Tibial nerve (tissue), 4 donors: Measurements from ENCODE around the gene ZNF775. TPM values are rescaled to one million over a fixed set of nuclear protein-coding genes. Genes with fewer than 3 reads are reported as not detected.

Source experiments
- DNase-seq, 2 donors: peaks; one replicate each; pipeline ENCODE4 v3.0.0-alpha.2; 2019; ENCODE audit warnings: low spot score in 2 of 2
- H3K27ac ChIP-seq, 4 donors: fragments of 200-600 bp; sonication (generic) in 3 of 4; one replicate each; pipeline ENCODE4 v1.5.1; 2017 to 2019; ENCODE audit warnings: mild to moderate bottlenecking in 1 of 4
- H3K27me3 ChIP-seq, 2 donors: fragments of 200-600 bp; sonication (generic) in 1 of 2; one replicate each; pipeline versions ENCODE4 v1.5.1 to v1.6.0; 2017 to 2019
- H3K36me3 ChIP-seq, 3 donors: fragments of 200-600 bp; sonication (generic); one replicate each; pipeline ENCODE4 v1.5.1; 2018 to 2019
- H3K4me1 ChIP-seq, 4 donors: fragments of 200-600 bp; sonication (generic) in 3 of 4; one replicate each; pipeline ENCODE4 v1.5.1; 2017 to 2019
- H3K4me3 ChIP-seq, 4 donors: fragments of 200-600 bp; sonication (generic) in 3 of 4; one replicate each; pipeline ENCODE4 v1.5.1; 2017 to 2019; ENCODE audit warnings: mild to moderate bottlenecking in 1 of 4, moderate library complexity in 1 of 4
- H3K9me3 ChIP-seq, 4 donors: fragments of 200-600 bp; sonication (generic) in 3 of 4; one replicate each; pipeline ENCODE4 v1.5.1; 2017 to 2019
- CTCF ChIP-seq, 5 experiments: fragments of 200-600 bp in 3 of 5; fragments of 450-650 bp in 2 of 5; sonication (generic) in 3 of 5; IDR thresholded peaks; one replicate each; pipeline ENCODE4 v1.5.1; 2016 to 2019; ENCODE audit warnings: antibody characterized with exemption in 5 of 5, mild to moderate bottlenecking in 3 of 5, moderate library complexity in 2 of 5
- EP300 ChIP-seq, 2 donors: sonication (generic); formaldehyde crosslinking; IDR thresholded peaks; one replicate each; pipeline ENCODE4 v1.6.1; 2017; ENCODE audit warnings: antibody characterized with exemption in 2 of 2, mild to moderate bottlenecking in 1 of 2
- POLR2A ChIP-seq, 2 donors: fragments of 450-650 bp; IDR thresholded peaks; one replicate each; pipeline ENCODE4 v1.6.1; 2017; ENCODE audit warnings: antibody characterized with exemption in 2 of 2, mild to moderate bottlenecking in 2 of 2, moderate library complexity in 2 of 2
- WGBS, 2 donors: methylation state at CpG; one replicate each; pipeline ENCODE4 v1.1.5; 2018; 5-methylcytosine and 5-hydroxymethylcytosine counted together
- total RNA-seq, 4 donors: library from RNA; depleted of rRNA; stranded (reverse); fragments of >200 nt; gene quantifications; one replicate each; pipeline ENCODE4 v1.1.0, GENCODE V29; 2016

The ZNF775 gene
- total RNA-seq, 4 donors from 2014 or later = 5.9 to 14.3 (median 11.6) TPM

- Histone ChIP-seq H3K36me3 (peaks cover 0 to 32% (median 5%) of the 10 kb centered on the region in 3 donors), H3K27me3 (no peaks in the 10 kb centered on the region), H3K4me3 (no peak overlapping the region), H3K4me1 (peaks cover 0 to 40% (median 8%) of the 10 kb centered on the region in 4 donors), H3K9me3 (no peaks in the 10 kb centered on the region), H3K27ac (no peak overlapping the region)
- DNase-seq = no peak
- whole genome bisulfite sequencing, 2 donors = 64 to 76% methylated on average over 11 of the region's 11 CpGs
- TF ChIP-seq CTCF (IDR thresholded peaks at IDR 0.05) = no peak
- no peak for TF ChIP-seq POLR2A (IDR thresholded peaks at IDR 0.05)
- no peak for TF ChIP-seq EP300 (IDR thresholded peaks at IDR 0.05)
Observed at GRCh38 chr7:150400008-150400787, 21.1 kb downstream of the ZNF775 start.

GRCh38 chr7:150400788-150401423, 21.8 kb downstream of the ZNF775 start:
- H3K4me1 ChIP-seq = peaks cover 0 to 37% (median 7%) of the 10 kb centered on the region in 4 donors
- WGBS, 2 donors = 69 to 76% methylated on average over 15 of the region's 15 CpGs
- H3K27ac ChIP-seq = no peak overlapping the region
- H3K36me3 ChIP-seq = peaks cover 0 to 32% (median 5%) of the 10 kb centered on the region in 3 donors
- DNase-seq = no peak
- no peak overlapping the region for H3K4me3 ChIP-seq
- no peaks in the 10 kb centered on the region for H3K9me3 ChIP-seq
- no peak for TF ChIP-seq POLR2A (IDR thresholded peaks at IDR 0.05)
- TF ChIP-seq EP300 (IDR thresholded peaks at IDR 0.05) = no peak
- no peak for TF ChIP-seq CTCF (IDR thresholded peaks at IDR 0.05)
- no peaks in the 10 kb centered on the region for H3K27me3 ChIP-seq

GRCh38 chr7:150401424-150401790, 22.3 kb downstream of the ZNF775 start:
- H3K36me3 ChIP-seq = peaks cover 0 to 29% (median 5%) of the 10 kb centered on the region in 3 donors
- WGBS, 2 donors = 76 to 94% methylated on average over 1 of the region's 1 CpG

GRCh38 chr7:150401861-150402631, 22.9 kb downstream of the ZNF775 start:
- Histone ChIP-seq H3K36me3 (peaks cover 0 to 23% (median 5%) of the 10 kb centered on the region in 3 donors), H3K4me1 (peaks cover 0 to 49% (median 16%) of the 10 kb centered on the region in 4 donors), H3K4me3 (no peak overlapping the region), H3K27me3 (no peaks in the 10 kb centered on the region), H3K27ac (no peak overlapping the region), H3K9me3 (no peaks in the 10 kb centered on the region)
- WGBS, 2 donors = 53 to 61% methylated on average over 7 of the region's 7 CpGs
- no peak for DNase-seq
- no peak for TF ChIP-seq CTCF (IDR thresholded peaks at IDR 0.05)

More at GRCh38 chr7:150401424-150401790, 22.3 kb downstream of the ZNF775 start:
- Histone ChIP-seq H3K27me3 (no peaks in the 10 kb centered on the region), H3K9me3 (no peaks in the 10 kb centered on the region), H3K27ac (no peak overlapping the region), H3K4me3 (no peak overlapping the region), H3K4me1 (peaks cover 0 to 42% (median 12%) of the 10 kb centered on the region in 4 donors)
- DNase-seq = no peak
- no peak for TF ChIP-seq EP300 (IDR thresholded peaks at IDR 0.05)
- TF ChIP-seq POLR2A (IDR thresholded peaks at IDR 0.05) = no peak
- no peak for TF ChIP-seq CTCF (IDR thresholded peaks at IDR 0.05)
